HG02642 (cell line): Measurements from ENCODE around the gene PASK.

ENCODE experiments used
- ATAC-seq: cut with Tn5 transposase; IDR thresholded peaks from one replicate; pipeline ENCODE4 v1.9.1; 2021; ENCODE audit warnings: mild to moderate bottlenecking; ENCODE audit not compliant: unreplicated experiment, poor library complexity

Gene PASK

GRCh38 chr2:241070811-241071676, 78.2 kb downstream of the PASK start:
- no peak for ATAC-seq

GRCh38 chr2:241070361-241070760, 78.9 kb downstream of the PASK start:
- no peak for ATAC-seq

GRCh38 chr2:241069821-241070281, 79.4 kb downstream of the PASK start:
- ATAC-seq, result no peak

- ATAC-seq, result no peak
Measured at GRCh38 chr2:241068942-241069810, 80.1 kb downstream of the PASK start.

- ATAC-seq, result no peak
Measured at GRCh38 chr2:241068136-241068941, 80.9 kb downstream of the PASK start.

GRCh38 chr2:241067501-241068135, 81.7 kb downstream of the PASK start:
- ATAC-seq, result no peak

- no peak for ATAC-seq
Measured at GRCh38 chr2:241066893-241067341, 82.4 kb downstream of the PASK start.

GRCh38 chr2:241066171-241066892, 82.9 kb downstream of the PASK start:
- no peak for ATAC-seq

GRCh38 chr2:241065355-241065803, 83.9 kb downstream of the PASK start:
- no peak for ATAC-seq

- ATAC-seq, result no peak
Measured at GRCh38 chr2:241064802-241065354, 84.4 kb downstream of the PASK start.

- no peak for ATAC-seq
Measured at GRCh38 chr2:241064008-241064801, 85.1 kb downstream of the PASK start.

- no peak for ATAC-seq
Measured at GRCh38 chr2:241063587-241063986, 85.7 kb downstream of the PASK start.

GRCh38 chr2:241063093-241063551, 86.2 kb downstream of the PASK start:
- no peak for ATAC-seq

- ATAC-seq, result no peak
Measured at GRCh38 chr2:241062389-241063092, 86.7 kb downstream of the PASK start.

- ATAC-seq, result no peak
Measured at GRCh38 chr2:241061275-241061674, 88.0 kb downstream of the PASK start.
